HUDEP-2 (cell line): ENCODE data around the gene CD9.

Experiments
- DNase-seq, 76 experiments: peaks; one replicate each; lab custom pipeline; 2025; ENCODE audit not compliant: unreplicated experiment in 76 of 76; lab: John Stamatoyannopoulos, UW

Gene CD9

DNA sequence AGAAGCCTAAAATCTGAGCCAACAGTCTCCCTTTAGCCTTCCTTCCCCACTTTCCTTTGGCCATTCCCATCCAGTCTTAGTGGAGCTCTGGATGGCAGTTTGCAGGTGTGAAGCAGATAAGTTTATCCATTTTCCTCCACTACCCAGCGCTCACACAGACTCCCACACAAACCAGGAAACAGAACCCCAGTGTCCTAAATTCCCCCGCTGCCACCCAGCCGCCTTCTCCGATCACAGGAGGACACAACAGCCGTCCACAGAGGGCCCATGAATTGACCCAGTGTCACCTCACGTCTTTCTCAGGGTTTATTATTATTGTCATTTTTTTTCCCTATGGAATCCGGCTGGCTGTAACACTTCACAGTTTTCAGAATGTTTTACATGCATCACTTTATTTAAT, 16.4 kb downstream of the CD9 start:
- no peak for DNase-seq

DNA sequence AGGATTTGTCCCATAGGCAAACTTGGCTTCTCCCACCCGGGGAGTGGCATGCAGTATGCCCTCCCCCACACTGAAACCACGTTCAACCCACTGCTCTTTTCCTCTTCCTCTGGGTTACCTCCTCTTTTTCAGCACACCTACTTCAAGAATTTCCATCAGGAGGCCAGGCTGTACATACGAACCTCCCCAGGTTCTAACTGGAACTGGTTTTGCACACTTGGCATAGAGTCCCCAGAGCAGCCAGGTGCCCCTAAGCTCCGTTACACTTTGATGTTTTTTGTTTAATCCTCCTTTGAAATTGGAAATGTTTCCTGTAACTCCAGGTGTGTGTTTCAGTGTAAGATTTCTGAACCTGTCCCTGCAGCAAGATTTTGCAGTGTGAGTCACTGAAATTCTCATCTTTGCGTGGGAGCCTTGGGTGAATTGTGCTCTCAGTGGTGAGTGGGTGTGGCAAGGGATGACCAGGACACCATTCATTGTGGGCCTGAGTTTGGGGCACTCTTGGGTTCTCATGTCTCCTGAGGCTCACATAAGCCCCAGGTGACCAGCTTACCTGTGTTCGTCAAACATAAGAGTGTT, 18.2 kb downstream of the CD9 start:
- no peak for DNase-seq

DNA sequence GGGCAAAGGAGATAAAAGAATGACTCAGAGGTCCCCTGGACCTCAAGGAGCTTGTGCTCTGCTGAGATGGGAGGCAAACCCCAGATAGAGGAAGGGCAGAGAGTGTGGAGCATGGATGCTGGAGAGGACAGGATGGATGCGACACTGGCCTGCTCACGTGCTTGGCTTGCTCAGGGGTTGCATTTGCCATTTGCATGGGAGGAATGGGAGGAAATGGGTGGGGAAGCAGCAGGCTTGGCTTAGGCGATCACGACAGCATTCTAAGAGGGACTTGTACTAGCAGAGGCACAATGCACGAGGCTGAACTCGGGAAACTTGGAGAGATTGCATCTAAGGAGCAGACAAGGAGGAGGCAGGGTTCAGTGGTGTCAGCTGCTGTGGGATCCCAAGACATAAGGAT, 19.8 kb downstream of the CD9 start:
- no peak for DNase-seq

DNA sequence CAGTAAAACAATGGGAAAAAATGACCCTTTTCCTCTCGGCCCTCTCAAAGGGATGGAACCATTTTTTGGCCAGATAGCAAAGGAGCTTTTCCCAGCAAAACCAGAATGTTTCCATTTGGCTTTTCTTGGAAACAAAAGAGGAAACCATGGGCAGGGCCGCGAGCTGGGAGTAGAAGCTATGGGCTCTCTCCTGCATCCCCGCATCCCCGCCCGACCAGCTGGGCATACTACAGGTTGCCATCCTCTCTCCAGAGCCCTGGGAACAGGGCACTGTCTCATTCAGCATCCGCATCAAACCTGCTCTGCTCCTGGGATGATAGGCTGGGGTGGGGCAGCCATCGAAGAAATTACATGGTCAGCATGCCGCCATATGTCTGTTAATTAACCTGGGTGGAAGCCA, 20.9 kb downstream of the CD9 start:
- DNase-seq = no peak

DNA sequence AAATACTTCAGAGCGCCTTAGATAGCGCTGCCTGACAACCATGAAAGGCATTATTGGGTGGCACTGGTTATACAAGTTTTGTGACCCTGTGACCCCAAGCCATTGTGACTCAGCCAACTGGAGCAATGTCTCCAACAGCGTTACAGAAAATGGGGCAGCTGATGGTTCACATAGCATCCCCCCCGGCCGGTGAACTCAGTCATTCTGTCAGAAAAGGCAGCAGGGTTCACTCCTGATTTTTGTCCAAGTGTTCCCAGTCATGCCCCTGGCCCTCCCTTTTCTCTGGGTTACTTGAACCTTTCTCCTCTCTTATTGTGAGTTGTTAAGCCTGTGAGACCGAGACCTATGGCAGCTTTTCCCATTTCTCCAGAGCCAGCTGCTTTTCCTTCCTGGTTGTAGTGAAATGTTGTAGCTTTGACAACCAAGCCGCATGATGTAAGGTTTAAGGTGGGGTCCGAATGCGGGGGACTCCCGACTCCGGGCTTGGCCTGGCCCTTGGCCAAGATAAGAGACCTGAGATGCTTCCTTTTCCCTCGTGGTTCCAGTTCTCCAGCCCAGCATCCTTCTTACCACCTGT, 22.0 kb downstream of the CD9 start:
- DNase-seq = no peak

DNA sequence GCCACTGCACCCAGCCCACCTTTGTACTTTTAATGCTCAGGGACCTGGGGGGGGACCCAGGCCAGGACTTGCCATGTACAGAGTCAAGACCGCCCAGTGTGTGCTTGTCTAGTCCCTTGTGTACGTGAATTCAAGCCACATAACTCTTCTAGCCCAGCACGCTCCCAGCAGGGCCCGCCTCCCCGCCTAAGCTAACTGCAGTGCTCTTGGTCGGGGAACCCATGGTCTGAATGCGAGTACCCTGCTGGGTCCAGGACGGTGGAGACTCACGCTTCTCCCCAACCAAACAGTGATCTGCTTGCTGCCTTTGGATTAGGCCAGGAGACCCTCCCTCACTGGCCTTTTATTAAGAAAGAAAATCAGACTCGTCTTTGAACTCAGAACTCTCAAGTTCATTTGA, 23.3 kb downstream of the CD9 start:
- DNase-seq = no peak

DNA sequence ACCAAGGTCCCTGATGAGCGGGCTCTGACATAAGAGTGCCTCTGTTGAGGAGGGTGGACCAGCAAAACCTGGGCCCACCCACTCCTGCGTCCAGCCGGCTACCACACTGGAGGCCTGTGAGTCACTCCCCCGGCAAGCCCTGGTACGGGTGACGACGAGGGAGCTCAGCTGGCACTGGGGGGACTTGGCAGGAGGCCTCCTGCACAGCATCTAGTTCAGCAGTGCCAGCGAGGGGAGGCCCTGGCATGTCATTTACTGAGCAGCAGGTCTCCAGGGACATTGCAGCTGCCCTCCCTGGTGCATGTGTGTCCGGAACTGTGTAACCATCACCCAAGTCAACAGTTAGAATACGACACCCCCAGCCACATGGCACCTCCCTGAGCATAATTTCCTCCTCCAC, 24.4 kb downstream of the CD9 start:
- DNase-seq = no peak

DNA sequence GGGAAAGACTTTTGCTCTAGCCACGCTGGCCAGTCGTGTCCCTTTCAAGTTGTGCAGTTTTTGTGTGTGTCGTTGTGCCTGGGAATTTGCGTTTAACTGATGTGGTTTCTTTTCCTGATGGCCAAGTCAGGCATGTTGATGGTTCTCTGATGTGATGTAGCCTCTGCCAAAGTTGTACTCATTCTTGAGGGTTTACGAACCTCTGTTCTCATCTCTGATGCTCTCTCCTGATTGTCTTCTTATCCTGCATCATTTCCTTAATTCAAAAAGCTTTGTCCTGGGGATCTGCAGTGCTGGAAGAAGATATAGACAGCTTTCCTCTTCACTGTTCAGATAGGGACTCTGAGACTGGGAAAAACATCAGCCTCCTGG, 25.4 kb downstream of the CD9 start:
- DNase-seq = no peak

DNA sequence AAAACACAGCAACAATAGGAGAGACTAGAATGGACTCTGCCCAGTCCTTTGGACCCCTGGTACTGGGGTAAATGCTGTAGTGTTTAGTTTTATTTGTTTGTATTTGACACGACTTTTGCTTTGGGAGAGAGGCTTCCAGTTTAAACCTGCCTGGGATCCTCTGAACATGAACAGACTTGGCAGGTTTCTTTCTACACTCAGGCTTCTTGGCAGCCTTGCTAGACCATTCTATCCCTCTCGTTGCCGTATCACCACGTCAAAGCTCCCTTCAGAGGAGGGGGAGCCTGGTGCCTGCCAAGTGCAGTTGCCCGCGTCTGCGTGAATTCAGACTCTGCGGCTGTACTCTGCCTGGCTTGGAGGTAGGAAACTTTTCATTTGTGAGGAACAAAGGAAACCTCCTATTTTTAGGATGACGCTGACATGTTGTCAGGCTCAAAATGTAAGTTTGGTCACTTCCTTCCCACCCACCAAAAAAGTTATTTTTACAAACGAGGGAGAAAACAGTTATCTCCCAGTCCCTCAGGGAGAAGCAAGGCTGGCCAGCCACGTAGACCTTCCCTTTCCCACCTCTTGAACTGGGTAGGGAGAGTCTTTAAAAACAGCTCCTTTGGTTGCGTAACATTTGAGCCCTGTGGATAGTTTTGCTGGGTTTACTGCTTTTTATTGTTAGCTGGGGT, 25.9 kb downstream of the CD9 start:
- DNase-seq = no peak

DNA sequence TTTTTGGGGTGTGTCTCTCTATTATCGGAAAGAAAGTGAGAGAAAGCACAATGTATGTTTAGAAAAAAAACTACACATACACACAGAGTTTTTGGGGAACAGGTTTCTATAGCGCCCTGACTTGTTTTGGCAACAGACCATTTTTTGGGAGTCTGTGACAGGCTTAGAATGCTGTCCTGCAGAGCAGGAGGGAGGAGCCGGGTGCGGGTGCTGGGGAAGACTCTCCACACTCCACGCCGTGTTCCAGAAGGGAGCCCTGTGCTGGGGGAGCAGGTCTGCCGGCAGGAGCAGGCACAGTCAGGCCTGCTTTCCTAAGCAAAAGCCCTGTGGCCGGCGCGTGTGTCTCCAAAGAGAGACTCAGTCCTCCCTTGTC, 26.5 kb downstream of the CD9 start:
- no peak for DNase-seq

DNA sequence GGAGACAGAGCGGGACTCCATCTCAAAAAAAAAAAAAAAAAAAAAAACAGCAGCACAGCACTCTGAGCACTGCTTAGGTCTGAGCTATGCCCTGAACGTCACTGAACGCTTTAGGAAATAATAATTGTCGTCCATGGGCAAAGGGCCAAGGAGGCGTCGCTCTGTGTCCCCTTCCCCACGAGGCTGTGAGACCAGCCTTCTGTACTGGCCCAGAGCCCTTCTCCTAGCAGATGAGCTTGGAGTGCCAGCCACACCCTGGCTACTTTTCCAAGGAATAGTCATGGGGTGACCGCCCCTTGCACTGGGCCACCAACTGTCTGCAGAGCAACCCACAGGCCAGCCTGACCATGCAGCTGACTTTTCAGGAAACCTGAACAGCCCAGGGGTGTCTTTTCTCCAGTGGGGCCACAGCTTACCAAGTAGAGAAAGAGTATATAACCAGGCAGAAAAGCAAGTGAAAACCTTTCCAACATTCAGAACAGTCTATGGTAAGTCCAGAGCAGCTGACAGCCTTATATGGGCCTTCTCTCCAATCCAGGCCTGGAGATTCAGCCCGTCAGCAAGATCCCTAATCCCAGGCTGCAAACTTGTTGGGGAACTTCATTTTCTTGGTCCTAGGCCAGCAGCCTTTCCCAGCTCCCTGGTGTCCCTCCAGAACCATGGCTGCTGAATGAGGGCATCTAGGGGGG, 28.5 kb downstream of the CD9 start:
- no peak for DNase-seq

DNA sequence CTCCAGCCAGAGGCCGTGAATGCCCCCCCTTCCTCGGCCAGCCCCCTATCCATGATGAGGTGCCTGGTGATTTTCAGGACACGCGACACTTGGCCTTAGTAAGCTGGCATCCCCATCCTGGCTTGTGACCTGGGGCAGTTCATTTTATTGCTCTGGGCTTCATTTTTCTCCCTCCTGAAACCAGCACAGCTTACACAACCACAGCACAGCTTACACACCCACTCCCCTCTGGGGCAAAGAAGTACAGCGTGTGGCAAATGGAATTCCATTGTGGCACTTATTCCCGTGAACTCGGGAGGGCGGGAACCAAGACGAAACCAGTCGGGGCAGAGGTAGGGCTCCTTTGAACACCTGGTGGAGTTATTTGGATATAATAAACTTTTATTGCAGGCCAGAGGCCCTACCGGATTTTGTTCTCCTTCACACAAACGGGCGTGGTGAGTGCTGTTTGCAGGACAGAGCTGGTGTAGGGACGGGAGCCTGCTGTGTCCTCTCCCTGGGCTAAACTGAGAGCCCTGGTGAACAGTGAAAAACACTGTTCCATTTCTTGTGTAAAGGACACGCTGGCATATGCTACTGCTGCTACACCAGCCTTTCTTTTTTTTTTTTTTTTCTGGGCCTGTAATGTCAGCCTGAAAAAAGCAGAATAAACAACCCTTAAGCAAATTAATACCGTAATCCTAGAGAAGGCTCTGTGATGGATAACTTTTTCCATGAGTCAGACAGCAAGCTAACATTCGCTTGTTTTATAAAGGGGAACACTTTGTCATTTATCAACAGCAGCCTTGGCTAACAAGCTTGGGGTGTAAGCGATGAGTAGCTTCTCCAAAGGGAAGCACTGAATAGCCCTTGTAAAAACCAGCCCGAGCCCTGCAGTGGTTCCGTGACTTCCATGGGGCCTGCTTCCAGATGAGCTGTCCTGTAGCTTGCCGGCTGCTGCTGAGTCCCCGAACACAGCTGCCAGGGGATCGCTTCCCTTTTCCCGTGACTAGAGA, 29.3 kb downstream of the CD9 start:
- DNase-seq = no peak

DNA sequence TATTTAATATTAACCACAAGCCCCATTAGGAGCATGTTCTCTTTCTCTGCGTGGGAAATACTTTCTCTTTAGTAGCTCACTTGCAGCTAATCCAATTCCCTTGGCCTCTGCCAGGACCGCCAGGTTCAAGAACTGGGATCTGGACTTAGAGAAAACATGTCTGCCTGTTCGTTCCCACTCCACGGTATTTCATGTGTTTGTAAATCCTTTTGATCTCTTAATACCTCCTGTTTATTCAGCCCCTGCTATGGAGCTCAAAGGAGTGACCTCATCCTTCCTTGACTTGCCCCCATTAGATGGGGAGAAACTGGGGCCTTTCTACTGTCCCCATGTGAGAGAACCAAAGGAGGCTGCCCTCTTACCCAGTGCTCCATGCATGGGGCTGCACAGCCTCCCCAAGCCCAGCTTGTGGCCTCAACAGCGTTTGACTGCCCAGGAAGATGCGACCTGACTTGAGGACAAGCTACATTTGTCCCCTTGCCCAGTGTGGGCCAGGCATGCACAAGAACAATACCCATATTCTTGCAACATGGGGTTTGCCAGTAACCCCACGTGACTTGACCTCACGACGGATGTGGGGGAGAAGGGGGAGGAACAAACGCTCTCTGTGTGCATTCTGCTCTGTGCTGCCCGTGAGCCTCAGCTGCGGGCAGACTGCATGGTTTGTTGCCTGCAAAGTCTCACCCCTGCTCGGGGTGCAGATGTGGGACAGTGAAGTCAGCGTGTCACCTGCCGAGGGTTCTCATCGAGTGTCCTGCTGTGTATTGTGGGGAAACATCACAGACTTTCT, 30.3 kb downstream of the CD9 start:
- peak in 1 of 76 experiments; percentile 5 for DNase-seq

DNA sequence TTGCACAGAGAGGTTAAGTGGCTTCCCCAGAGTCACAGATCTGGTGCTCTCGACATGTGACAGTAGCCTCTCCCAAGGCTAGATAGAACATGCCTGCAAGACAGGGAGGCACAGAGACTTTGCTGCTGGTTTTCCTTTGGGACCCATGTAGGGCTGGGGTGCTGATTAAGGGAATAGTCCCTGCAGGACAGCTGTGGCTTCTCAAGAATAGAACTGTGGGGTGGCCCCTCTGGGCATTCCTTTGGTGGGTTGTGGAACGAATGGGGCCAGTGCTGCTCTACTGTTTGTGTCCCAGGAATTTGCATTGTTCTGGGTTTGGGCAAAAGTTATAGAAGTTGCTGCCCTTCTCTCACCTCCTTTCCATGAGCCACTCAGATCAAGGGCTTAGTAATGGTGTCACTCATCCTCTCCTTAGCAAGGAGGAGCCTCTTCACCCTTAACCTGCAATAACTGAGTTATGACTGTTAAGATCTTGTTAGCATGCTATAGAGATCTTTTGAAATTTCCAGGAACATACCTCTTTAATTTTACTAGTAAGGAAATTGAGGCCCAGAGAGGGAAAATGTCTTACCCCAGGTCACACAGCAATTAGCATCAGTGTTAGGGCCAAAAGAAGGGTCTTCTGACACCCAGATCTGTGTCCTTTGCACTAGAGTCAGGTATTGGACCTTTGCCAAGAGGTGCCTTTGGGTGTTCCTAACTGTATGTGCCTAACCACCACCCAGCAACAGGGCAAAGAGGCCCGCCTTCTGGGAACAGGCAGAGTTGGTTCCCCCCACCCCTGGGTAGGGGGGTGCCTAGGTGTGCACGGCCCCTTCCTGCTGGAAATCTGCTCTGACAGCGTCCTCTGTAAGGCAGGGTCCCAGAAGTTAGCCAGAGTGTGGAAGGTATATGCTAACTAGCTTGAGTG, 31.4 kb downstream of the CD9 start:
- DNase-seq = no peak

DNA sequence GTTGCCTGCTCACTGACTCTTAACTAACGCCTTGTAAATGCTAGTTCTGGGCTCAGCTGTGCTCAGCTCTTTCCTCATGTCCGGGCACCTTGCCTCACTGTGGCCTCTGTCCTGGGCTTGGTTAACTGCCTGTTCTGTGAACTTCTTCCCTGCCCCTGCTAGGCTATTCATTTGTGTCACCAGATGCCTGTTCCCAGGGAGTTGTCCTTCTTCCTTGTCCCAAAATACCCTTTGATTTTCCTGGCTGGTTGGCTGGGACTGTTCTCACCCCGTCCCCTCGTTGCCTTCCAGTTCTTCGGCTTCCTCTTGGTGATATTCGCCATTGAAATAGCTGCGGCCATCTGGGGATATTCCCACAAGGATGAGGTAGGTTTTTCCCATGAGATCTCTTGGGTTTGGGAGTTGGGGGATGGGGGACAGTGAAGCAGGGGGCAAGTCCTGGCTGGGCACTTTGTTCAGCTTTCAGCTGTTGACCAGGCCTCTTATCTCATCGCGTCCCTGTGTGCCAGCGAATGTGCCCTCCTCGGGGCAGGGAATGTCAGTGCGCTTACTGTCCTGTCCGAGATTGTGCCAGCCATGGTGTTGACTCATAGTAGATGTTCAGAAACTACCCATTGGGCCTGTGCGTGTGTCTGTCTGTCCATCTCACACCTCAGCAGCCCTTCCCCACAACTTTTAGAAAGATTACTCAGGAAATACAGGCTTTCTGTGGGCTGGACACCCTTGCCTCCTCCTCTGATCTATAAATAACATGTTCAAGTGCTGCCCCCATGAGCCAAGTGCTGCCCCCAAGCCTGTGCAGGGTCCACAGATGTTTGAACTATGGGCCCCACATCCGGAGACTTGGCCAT, 33.1 kb downstream of the CD9 start:
- no peak for DNase-seq

DNA sequence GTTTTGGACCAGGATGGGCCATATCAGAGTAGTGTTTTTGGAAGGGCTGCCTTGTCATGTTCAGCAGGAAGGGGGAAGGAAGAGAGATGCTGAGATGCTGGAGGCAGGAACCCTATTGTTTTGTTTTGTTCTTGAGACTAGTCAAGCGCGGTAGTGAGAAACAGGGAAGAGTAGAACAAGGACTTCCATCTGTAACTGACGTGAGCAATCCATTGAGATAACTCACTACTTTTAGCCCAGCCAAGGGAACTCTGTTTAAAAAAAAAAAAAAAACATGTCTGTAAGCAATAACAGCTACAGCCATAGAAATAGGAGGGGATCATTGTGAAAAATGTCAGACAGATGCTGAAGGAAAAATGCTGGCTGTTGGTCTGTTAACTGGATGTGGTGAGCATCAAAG, 34.0 kb downstream of the CD9 start:
- DNase-seq = no peak

DNA sequence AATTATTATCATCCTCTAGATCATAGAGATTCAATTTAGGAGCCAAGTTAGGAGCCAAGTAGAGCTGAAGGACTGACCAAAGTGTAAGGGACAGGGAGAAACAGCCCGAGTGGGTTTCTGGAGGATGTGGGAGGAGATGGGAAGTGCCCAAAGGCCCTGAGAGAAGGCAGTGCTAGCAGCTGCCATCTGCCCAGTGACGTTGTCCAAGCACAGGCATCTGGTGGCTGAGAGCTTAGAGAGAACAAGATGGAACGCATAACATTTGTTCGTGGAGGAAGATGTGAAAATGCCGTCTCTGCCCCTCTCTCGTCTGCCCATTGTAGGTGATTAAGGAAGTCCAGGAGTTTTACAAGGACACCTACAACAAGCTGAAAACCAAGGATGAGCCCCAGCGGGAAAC, 34.7 kb downstream of the CD9 start:
- no peak for DNase-seq

DNA sequence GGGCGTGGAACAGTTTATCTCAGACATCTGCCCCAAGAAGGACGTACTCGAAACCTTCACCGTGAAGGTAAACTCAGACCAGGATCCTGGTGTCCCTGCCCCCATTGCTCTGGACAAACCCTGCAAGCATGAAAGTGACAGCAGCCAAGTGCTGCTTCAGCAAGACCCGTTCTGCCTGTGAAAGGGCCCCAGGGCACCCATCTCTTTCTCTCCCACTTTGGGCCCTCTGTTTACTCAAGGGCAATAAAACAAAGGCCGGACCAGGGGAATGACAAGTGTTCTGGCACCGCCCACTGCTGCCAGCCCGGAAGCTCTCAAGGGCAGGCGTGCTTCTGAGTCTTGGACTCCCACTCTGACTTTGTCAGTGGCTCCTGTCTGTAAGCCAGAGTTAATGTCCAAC, 35.3 kb downstream of the CD9 start:
- DNase-seq = no peak
